H9 (cell line): Measurements from ENCODE around the gene RNU4-1. TPM values are rescaled to one million over a fixed set of nuclear protein-coding genes. Genes with fewer than 3 reads are reported as not detected.
A peak's percentile ranks its signal among the peaks of the same experiment; 100 is the strongest.

Source experiments
- DNase-seq: peaks from one replicate; pipeline ENCODE4 v3.0.0-alpha.2; 2017
- H2AFZ ChIP-seq: one replicate; pipeline ENCODE4 v1.6.1; 2013; ENCODE audit warnings: mild to moderate bottlenecking, low read length, control low read depth, moderate library complexity
- H2AK5ac ChIP-seq: 2 replicates; pipeline ENCODE4 v1.6.1; 2013; ENCODE audit warnings: low read length, control low read depth, mixed read lengths; ENCODE audit not compliant: insufficient read length
- H2BK120ac ChIP-seq: one replicate; pipeline ENCODE4 v1.6.1; 2013; ENCODE audit warnings: low read depth, mild to moderate bottlenecking, low read length, control low read depth, inconsistent platforms; ENCODE audit not compliant: poor library complexity, severe bottlenecking
- H2BK12ac ChIP-seq: 2 replicates; pipeline ENCODE4 v1.6.1; 2013; ENCODE audit warnings: low read length, control low read depth, mixed read lengths, low read depth; ENCODE audit not compliant: insufficient read length
- H2BK15ac ChIP-seq: 2 replicates; pipeline ENCODE4 v1.6.1; 2013; ENCODE audit warnings: low read depth, low read length, control low read depth
- H2BK20ac ChIP-seq: one replicate; pipeline ENCODE4 v1.6.1; 2013; ENCODE audit warnings: low read depth, mild to moderate bottlenecking, low read length, control low read depth, inconsistent platforms; ENCODE audit not compliant: poor library complexity, severe bottlenecking
- H2BK5ac ChIP-seq: 2 replicates; pipeline ENCODE4 v1.6.1; 2013; ENCODE audit warnings: low read length, control low read depth, mixed read lengths; ENCODE audit not compliant: insufficient read length
- H3K14ac ChIP-seq: 2 replicates; pipeline ENCODE4 v1.6.1; 2013; ENCODE audit warnings: low read length, control low read depth; ENCODE audit not compliant: insufficient read depth
- H3K18ac ChIP-seq: 2 replicates; pipeline ENCODE4 v1.6.1; 2013; ENCODE audit warnings: low read depth, mild to moderate bottlenecking, mixed read lengths, low read length, control low read depth; ENCODE audit not compliant: insufficient read length
- H3K23ac ChIP-seq: 2 replicates; pipeline ENCODE4 v1.6.1; 2013; ENCODE audit warnings: low read length, control low read depth, mixed read lengths, low read depth; ENCODE audit not compliant: insufficient read length
- H3K23me2 ChIP-seq: 2 replicates; pipeline ENCODE4 v1.6.1; 2013; ENCODE audit warnings: low read depth, mild to moderate bottlenecking, mixed read lengths, low read length, control low read depth; ENCODE audit not compliant: insufficient read length, poor library complexity, severe bottlenecking
- H3K27ac ChIP-seq: 2 replicates; pipeline ENCODE4 v1.5.1; 2013; ENCODE audit warnings: low read length, control low read depth, mixed read lengths, low read depth; ENCODE audit not compliant: insufficient read length
- H3K27me3 ChIP-seq: 2 replicates; pipeline ENCODE4 v1.6.1; 2013; ENCODE audit warnings: low read length, control low read depth, inconsistent platforms; ENCODE audit not compliant: insufficient read depth
- H3K4ac ChIP-seq: 2 replicates; pipeline ENCODE4 v1.6.1; 2013; ENCODE audit warnings: low read depth, mild to moderate bottlenecking, control low read depth, inconsistent platforms, low read length, moderate library complexity
- H3K4me1 ChIP-seq: 2 replicates; pipeline ENCODE4 v1.6.1; 2013; ENCODE audit warnings: low read length, control low read depth, inconsistent platforms; ENCODE audit not compliant: insufficient read depth
- H3K4me2 ChIP-seq: 2 replicates; pipeline ENCODE4 v1.6.1; 2013; ENCODE audit warnings: low read length, control low read depth, mixed read lengths; ENCODE audit not compliant: insufficient read length, insufficient read depth
- H3K56ac ChIP-seq: 2 replicates; pipeline ENCODE4 v1.6.1; 2013; ENCODE audit warnings: low read depth, mild to moderate bottlenecking, mixed read lengths, low read length, control low read depth; ENCODE audit not compliant: insufficient read length
- H3K79me1 ChIP-seq: 2 replicates; pipeline ENCODE4 v1.6.1; 2013; ENCODE audit warnings: low read depth, mild to moderate bottlenecking, moderate library complexity, low read length, control low read depth, inconsistent platforms; ENCODE audit not compliant: insufficient read depth, poor library complexity, severe bottlenecking
- H3K79me2 ChIP-seq: 2 replicates; pipeline ENCODE4 v1.6.1; 2013; ENCODE audit warnings: low read length, control low read depth, inconsistent platforms; ENCODE audit not compliant: insufficient read depth
- H3K9ac ChIP-seq: 2 replicates; pipeline ENCODE4 v1.6.1; 2013; ENCODE audit warnings: low read length, control low read depth, mixed read lengths; ENCODE audit not compliant: insufficient read length; ENCODE audit errors: extremely low read depth
- H3K9me3 ChIP-seq: one replicate; pipeline ENCODE4 v1.6.1; 2013; ENCODE audit warnings: low read depth, low read length, inconsistent platforms; ENCODE audit not compliant: control insufficient read depth
- H3T11ph ChIP-seq: one replicate; pipeline ENCODE4 v1.6.1; 2013; ENCODE audit warnings: mild to moderate bottlenecking, low read length, control low read depth, inconsistent platforms
- H4K20me1 ChIP-seq: one replicate; pipeline ENCODE4 v1.6.1; 2013; ENCODE audit not compliant: control insufficient read depth, insufficient read length, insufficient read depth
- H4K5ac ChIP-seq: 2 replicates; pipeline ENCODE4 v1.6.1; 2013; ENCODE audit warnings: low read depth, mild to moderate bottlenecking, mixed read lengths, low read length, control low read depth; ENCODE audit not compliant: insufficient read length
- H4K8ac ChIP-seq: replicated peaks from 2 replicates; pipeline ENCODE4 v1.6.1; 2013; ENCODE audit warnings: low read length, control low read depth, mixed read lengths, low read depth; ENCODE audit not compliant: insufficient read length
- H4K91ac ChIP-seq: 2 replicates; pipeline ENCODE4 v1.6.1; 2013; ENCODE audit warnings: low read depth, mild to moderate bottlenecking, moderate library complexity, mixed read lengths, low read length, control low read depth; ENCODE audit not compliant: insufficient read length
- H3K27ac Mint-ChIP-seq, 3 experiments: 2 replicates in 2 of 3; 3 replicates in 1 of 3; pipeline ENCODE4 v1.8.0; 2020 to 2021; ENCODE audit warnings: mixed read lengths in 3 of 3, mild to moderate bottlenecking in 1 of 3, moderate library complexity in 1 of 3
- H3K27me3 Mint-ChIP-seq: 2 replicates; pipeline ENCODE4 v1.8.0; 2021; ENCODE audit warnings: low read depth, mild to moderate bottlenecking, moderate library complexity, mixed read lengths
- H3K36me3 Mint-ChIP-seq, 3 experiments: 2 replicates in 2 of 3; 3 replicates in 1 of 3; pipeline ENCODE4 v1.8.0; 2020 to 2021; ENCODE audit warnings: low read depth in 3 of 3, mixed read lengths in 3 of 3; ENCODE audit not compliant: insufficient read depth in 1 of 3
- H3K4me1 Mint-ChIP-seq, 2 experiments: 2 replicates each; pipeline ENCODE4 v1.8.0; 2020; ENCODE audit warnings: mixed read lengths in 2 of 2
- H3K4me3 Mint-ChIP-seq, 2 experiments: 2 replicates in 1 of 2; 3 replicates in 1 of 2; pipeline ENCODE4 v1.8.0; 2020 to 2021; ENCODE audit warnings: mild to moderate bottlenecking in 2 of 2, mixed read lengths in 2 of 2, moderate library complexity in 1 of 2
- H3K9me3 Mint-ChIP-seq, 2 experiments: 2 replicates in 1 of 2; 3 replicates in 1 of 2; pipeline ENCODE4 v1.8.0; 2020; ENCODE audit warnings: mild to moderate bottlenecking in 2 of 2, mixed read lengths in 2 of 2, moderate library complexity in 1 of 2
- CTCF ChIP-seq: fragments of 200-600 bp; sonication (generic); conservative IDR thresholded peaks from 3 replicates; pipeline ENCODE4 v1.8.0; 2021; ENCODE audit warnings: antibody characterized with exemption, mild to moderate bottlenecking
- WGBS: extraction: QIAGEN DNeasy Blood & Tissue Kit; methylation state at CpG from one replicate; pipeline ENCODE4 v1.1.7; 2013; ENCODE audit warnings: missing lambda C conversion rate, low lambda C conversion rate, mixed read lengths; ENCODE audit not compliant: insufficient read length; ENCODE audit errors: extremely low coverage; 5-methylcytosine and 5-hydroxymethylcytosine counted together
- total RNA-seq: library from RNA; stranded (reverse); gene quantifications from 2 replicates; pipeline ENCODE4 v1.2.1, GENCODE V29; 2021

The RNU4-1 gene
- total RNA-seq, 1 experiment from 2014 or later: 3,262 TPM

- H3K56ac ChIP-seq: no peak overlapping the region
- H3K79me1 ChIP-seq: no peaks in the 10 kb centered on the region
- Mint-ChIP-seq H3K36me3 (peaks cover 2 to 20% (median 12%) of the 10 kb centered on the region in 3 experiments; a peak in 6 of 7 replicates), H3K9me3 (no peaks in the 10 kb centered on the region), H3K4me3 (no peak overlapping the region), H3K27ac (peak overlapping the region; percentile 10 to 74 (median 68); a peak in 5 of 7 replicates), H3K27me3 (no peaks in the 10 kb centered on the region), H3K4me1 (peaks cover 49 to 54% of the 10 kb centered on the region in 2 experiments)
- H3K4me1 ChIP-seq: peaks cover 9% of the 10 kb centered on the region; the same call in 1 of the 2 replicates
- H2BK20ac ChIP-seq: no peak overlapping the region
- H3K4me2 ChIP-seq: no peak overlapping the region
- no peak overlapping the region for H3T11ph ChIP-seq
- H4K5ac ChIP-seq: no peak overlapping the region
- H2BK120ac ChIP-seq: no peak overlapping the region
- H3K4ac ChIP-seq: no peak overlapping the region
- H4K8ac ChIP-seq: no peak overlapping the region
- no peak overlapping the region for H3K9ac ChIP-seq
- H4K20me1 ChIP-seq: no peaks in the 10 kb centered on the region
- H3K14ac ChIP-seq: no peak overlapping the region; the same call in 1 of the 2 replicates
- H2AK5ac ChIP-seq: no peak overlapping the region
- H2AFZ ChIP-seq: no peak overlapping the region
- no peak overlapping the region for H2BK15ac ChIP-seq
- H2BK12ac ChIP-seq: no peak overlapping the region
- H3K27ac ChIP-seq: no peak overlapping the region
- H4K91ac ChIP-seq: no peak overlapping the region
- WGBS: no CpG with 5 or more reads among the region's 5 CpGs
- no peaks in the 10 kb centered on the region for H3K27me3 ChIP-seq
- H2BK5ac ChIP-seq: no peak overlapping the region
- no peaks in the 10 kb centered on the region for H3K23me2 ChIP-seq
- no peak overlapping the region for H3K18ac ChIP-seq
- H3K79me2 ChIP-seq: peaks cover 36% of the 10 kb centered on the region; the same call in 1 of the 2 replicates
- no peak for DNase-seq
- no peaks in the 10 kb centered on the region for H3K9me3 ChIP-seq
- TF ChIP-seq CTCF: no peak
- H3K23ac ChIP-seq: no peak overlapping the region
Measured at GRCh38 chr12:120258323-120258896, 34.6 kb downstream of the RNU4-1 start.
